Islet of Langerhans (tissue), 1 donor: ENCODE measurements around the gene MST1.
A peak's percentile ranks its signal among the peaks of the same experiment; 100 is the strongest.

Source experiments
- FAIRE-seq: peaks from one replicate; lab custom pipeline; 2011; peaks lifted over from hg19 to GRCh38; lab: Jason Lieb, UNC

Gene MST1

DNA sequence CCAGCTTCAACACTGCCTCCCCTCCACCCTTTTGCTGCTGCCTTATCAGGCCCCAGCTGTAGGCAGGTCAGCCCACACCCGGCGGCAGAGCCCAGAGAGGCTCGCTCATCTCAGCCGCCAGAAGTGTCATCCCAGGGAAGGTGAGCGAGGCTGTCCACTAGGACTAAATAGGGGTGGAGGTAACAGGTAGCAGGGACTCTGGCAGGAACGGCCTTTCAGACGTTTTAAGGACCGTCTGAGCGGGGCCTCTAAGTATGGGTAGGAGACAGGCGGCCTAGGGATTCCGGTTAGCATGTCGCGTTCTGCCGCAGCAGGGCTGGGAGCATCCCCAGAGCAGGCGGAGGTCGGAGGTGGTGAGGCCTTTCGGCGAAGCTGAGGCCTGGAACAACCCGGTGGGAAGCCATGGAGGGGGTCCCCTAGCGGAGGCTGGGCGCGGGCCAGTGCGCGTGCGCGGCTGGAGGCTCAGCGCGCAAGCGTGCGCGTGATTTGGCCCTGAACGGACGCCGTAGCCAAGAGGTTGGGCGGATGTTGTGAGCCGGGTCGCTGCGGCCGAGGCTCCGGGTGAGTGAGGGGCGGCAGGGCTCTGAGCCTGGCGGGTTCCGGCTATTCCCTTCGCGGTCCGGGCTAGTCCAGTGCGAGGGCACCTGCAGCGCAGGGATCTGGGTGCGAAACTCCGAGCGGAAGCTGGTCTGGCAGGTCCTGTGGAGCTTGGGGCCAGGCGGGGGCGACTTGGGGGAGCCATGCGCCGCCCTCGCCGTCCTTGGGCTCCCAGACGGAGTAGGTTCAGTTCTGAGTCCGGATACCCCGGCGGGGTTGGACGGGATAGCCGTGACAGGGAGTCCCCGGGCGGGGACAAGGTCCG lies at the start of gene MST1, which contains the start of gene RNF123:
TSS of gene MST1 (minus strand) at position 429 of the 862 bp plus-strand sequence. CDS start 783 bp downstream, outside the sequence.
TSS of gene RNF123 (plus strand) at position 512 of the 862 bp plus-strand sequence. CDS start 1,609 bp downstream, outside the sequence.
- FAIRE-seq: no peak

DNA sequence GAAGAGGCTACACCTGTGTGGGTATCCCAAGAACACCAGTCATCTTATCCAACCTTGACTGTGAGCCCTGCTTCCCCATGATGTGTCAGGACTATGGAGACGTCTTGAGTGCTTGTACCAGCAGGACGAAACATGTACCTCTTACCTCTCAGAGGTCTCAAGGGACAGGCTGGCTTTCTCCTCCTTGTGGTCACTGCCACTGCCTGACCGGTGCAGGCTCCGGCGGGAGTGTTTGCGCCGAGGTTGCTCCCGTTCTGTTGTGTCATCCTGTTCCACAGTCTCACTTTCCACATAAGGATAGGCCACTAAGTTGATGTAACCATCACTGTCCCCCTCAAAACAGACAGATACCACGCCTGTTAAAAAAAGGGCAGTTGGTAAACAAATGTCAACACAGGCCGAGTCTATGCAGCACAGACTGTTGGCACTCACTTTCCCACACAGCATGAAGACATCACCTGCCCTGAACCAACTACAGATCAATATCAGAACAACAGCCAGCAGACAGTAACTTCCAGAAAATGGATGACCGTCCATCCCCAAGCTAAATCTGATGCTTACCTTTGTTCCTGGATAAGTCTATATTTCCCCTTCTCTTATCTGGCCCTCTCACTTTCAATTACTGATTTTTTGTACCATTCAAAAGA lies 48.9 kb upstream of the MST1 start:
- FAIRE-seq: no peak

DNA sequence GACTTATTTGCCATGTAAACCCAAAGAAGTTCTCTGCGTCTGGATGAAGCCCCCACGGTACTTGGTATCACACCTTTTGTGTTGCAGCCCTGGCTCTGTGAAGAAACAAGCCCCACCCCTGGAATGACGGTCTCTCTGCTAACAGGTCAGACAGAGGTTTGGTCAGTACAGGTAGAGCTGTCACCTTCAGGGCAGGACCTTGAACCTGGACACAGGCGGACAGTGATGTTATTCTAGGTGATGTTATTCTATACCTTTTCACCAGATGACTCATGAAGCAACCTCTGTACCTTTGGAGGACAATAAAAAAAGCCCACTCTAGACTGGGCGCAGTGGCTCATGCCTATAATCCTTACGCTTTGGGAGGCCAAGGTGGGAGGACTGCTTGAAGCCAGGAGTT lies 45.5 kb upstream of the MST1 start:
- no peak for FAIRE-seq

DNA sequence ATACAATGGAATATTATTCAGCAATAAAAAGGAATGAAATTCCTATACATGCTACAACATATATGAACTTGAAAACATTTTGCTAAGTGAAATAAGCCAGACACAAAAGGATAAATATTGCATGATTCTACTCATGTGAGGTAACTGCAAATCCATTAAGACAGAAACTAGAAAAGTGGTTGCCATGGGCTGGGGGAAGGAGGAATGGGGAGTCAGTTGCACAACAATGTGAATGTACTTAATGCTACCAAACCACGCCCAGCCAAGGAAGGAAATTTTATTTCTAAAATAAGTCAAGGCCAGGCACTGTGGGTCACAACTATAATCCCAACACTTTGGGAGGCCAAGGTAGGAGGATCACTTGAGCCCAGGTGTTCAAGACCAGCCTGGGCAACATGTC lies 44.3 kb upstream of the MST1 start:
- no peak for FAIRE-seq

DNA sequence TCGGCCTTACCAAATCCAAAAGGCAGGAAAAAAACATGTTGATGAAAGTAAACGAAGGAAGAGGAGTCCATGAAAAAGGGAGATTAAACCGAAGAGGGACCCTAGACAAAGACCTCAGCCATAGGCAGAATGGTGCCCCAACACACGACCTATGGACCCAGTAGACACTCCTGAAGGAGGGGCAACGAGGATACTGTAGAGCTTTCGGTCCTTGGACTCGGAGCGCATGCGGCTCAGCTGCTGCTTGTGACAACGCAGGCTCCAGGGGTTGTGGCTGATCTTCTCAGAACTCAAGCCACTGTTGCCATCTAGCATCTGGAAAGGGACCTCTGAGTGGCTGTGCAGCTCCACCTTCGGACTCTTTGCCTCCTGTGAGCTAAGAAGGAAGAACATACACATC lies 43.3 kb upstream of the MST1 start:
- FAIRE-seq: no peak

DNA sequence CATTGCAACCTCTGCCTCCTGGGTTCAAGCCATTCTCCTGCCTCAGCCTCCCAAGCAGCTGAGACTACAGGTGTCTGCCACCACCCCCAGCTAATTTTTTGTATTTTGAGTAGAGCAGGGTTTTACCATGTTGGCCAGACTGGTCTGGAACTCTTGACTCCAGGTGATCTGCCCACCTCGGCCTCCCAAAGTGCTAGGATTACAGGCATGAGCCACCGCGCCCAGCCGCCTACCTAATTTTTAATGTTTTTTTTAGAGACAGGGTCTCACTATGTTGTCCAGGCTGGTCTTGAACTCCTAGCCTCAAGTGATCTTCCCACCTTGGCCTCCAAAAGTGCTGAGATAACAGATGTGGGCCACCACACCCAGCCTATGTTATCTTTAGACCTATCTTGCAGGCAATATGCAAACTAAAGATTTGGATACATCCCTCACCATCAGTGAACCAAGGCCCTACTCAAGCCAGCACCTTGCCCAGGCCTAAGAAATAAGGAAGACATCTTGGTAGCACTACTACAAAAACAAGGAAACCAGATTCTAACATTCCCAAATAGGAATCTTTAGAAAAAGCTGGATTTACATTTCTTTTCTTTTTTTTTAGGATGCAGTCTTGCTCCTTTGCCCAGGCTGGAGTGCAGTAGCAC lies 40.8 kb upstream of the MST1 start:
- no peak for FAIRE-seq

DNA sequence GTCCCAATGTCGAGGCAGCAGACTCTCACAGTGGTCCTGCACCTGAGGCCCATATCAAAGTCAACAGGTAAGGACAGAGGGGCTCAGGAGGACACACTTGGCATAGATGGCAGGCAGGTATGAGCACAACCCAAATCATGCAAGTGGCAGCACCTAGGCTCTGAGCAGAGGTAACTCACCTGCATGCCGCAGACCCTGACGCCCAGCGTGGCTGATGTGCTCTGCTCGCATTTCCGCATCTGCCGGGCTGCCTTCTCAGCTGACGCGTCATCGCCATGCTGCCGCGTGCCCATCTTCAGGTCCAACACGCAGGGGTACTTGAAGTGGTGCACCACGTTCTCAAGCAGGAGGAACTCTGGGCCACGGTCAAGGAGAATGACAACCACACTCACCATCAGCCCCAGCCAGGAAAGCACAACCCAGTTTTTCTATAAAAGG lies 38.7 kb upstream of the MST1 start:
- no peak for FAIRE-seq

DNA sequence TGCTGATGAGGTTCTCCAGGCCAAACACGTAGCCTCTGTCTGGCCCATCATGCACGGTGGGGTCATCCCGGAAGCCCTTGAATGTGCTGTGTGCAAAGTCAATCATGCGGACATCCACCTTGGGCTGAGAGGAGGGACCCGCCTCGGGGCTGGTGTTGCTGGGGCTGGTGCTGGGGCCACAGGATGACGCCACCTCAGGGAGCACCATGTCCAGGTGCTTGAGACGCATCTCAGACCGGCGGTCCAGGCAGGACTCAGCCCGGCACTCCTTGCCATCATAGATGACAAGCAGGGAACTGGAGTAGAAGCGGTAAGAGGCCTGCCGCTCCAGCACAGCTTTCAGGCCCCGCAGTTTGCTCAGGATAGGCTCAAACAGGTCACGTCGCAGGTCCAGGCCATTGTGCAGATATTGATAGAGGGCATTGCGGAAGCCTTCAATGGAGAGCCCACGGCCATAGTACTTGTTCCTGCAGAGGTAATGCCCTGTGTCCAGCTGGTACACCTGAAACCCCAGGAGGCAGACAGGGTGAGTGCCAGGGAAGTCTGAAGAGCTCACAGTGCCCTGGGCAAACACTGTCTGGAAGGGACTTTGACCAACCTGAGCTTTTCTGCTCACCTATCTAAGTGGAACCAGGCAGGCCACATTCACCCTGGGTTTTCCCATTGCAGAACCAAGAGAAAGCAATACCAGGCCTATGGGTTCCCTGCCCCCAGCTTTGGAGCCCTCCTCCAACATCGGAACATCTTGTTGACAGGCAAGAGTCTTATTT lies 38.1 kb upstream of the MST1 start:
- no peak for FAIRE-seq

DNA sequence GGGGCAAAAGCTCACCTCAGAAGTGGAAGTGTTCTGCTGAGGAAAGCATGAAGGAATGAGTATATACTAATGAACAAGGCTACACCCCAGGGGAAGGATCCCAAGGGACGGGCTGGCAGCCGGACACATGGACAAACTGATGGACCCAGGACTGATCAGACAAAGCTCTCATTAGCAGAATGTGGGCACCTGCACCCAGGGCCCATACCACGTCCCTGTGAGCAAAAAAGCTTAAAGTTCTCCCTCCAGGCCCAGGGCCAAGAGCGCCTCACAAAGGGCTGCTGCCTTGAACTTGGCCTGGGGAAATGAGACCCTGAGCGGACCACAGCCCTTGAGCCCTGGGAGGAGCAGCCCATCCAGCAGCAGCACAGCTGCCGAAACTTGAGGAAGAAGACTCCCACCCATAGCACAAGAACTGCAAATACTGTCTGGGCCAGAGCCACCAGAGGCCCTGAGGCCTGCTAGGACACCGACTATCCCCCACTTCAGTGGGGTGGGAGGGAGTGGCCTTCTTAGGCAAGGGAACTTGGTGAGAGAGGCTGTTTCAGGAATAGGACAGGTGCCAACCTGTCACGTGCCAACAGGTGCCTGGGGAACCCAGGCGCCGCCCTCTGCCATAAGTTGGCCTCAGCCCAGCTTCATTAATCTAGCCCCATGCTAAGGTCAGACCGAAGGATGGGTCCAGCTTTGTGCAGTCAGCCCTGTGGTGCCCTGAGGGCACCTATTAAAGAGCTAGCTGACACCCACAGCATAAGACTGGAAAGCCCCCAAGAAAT lies 36.8 kb upstream of the MST1 start:
- no peak for FAIRE-seq

DNA sequence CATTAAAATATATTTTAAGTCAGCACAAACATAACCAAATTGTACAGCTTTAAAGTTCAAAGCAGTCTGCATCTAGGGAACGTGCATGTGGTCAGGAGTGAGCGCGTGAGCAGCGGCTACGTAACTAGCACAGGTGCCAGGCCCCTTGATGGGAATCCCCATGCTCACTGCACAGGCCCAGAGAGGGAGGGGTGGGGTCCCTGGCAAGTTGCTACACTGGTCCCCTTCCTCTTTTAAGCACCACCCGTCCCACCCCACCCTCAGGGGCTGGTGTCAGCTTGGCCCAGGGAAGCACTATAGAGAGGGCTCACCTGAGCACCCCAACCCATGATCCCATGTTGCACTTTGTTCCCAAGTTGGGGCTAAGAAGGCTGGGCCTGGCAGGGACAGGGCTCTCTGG lies 35.3 kb upstream of the MST1 start:
- FAIRE-seq: no peak

DNA sequence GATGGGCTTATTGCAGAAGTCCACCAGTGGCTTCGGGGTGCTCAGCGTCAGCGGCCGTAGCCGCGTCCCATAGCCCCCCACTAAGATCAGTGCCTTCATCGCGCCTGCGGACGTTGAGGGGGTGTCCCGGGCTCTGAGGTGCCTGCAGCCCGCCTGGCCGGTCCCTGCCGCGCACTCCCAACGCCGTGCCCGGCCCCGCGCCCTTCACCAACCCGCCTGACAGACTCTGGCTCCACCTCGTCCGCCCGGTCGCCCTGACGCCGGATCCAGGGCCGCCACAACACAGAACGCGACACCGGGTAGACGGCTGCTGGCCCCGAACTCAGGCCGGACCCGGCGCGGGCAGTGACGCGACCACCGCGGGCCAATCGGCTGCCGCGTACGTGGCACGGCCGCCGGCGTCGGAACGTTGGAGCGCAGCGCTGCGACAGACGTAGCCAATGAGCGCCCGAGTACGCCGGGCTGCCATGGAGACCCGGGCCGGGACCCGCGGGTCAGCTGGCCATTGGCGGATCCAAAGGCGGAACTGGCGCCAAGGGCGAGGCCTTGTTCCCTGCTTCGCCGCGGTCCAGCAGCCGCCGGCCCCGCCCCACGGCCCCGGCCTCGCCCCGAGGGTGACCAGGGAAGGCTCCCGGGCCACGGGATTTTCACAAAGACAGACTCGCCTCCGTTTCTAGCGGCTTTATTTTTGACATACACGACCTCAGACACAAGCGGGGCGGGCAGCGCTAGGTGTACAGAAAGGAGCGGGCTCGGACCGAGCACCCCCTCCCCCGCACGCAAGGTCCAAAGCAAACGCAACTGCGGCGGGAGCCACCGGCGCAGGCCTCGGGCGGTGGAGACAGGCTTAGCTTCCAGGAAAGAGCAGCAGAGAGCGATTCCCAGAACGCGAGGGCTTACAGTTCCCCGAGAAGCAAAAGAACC lies 34.6 kb upstream of the MST1 start, which contains the start of gene GMPPB:
TSS of gene GMPPB (minus strand) at position 324 of the 924 bp plus-strand sequence. CDS start at position 99, 225 bp downstream.
- no peak for FAIRE-seq

DNA sequence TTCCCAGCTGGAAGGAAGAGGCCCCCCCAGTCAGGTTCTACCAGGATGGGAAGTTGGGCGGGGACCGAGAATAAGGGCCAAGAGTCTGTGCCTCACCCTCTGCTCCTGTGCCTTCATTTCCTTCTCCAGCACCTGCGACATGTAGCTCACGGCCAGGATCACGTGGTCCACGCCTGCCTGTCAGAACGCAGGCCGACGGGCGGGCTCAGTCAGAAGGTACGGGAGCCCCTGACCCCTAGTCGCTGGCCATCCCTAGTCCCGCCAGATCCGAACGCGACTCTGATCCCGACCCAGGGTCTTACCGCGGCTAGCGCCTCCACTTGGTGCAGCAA lies 34.0 kb upstream of the MST1 start:
- FAIRE-seq: no peak

DNA sequence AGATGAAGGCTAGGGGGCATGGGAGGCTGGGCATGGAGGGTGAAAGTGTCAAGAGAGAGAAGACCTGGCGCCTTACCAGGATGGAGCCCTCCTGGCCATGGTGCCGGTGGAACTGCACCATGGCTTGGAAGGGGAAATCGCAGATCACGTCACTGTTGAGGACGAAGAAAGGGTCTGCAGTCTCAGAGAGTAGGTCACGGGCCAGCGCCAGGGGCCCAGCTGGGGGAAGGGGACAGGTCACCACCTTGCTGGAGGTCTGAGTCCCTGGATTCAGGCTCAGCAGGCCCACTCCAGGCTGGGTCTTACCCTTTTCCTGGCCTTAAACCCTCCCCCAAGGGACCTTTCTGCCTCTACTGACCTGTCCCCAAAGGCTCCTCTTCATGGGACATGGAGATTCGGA lies 33.6 kb upstream of the MST1 start:
- FAIRE-seq: no peak

DNA sequence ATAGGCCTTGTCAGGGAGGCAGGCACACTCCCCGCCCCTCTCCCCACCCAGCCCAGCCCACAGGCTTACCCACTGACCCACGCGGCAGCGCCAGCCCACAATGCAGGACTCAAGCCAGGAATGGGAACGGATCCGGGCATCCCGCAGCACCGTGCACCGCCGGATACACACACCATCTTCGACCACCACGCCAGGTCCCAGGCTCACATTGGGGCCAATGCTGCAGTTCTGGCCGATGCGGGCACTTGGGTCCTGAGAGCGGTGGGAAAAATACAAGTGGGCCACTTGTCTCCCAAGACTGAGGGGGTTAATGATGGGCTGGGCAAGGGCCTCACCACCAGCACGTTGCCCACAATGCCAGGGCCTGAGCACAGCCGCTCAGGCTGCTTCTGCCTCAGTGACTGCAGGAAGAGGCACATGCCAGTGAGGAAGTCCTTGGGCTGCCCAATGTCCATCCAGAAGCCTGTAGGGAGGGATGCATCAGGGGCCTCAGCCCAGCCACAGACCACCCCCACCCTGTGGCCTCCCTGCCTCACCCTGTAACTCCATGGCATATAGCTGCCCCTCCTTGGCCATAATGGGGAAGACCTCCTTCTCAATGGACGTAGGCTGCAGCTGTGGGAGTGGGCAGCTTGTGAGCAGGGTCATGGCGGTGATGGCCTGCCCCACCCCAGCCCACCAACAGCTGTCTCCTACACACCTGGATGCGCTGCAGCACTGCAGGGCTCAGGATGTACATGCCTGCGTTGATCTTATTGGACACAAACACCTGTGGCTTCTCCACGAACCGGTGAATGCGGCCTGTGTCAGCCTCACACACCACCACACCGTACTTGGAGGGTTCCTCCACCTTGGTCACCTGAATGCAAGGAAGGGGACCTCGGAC lies 32.9 kb upstream of the MST1 start:
- FAIRE-seq: no peak

DNA sequence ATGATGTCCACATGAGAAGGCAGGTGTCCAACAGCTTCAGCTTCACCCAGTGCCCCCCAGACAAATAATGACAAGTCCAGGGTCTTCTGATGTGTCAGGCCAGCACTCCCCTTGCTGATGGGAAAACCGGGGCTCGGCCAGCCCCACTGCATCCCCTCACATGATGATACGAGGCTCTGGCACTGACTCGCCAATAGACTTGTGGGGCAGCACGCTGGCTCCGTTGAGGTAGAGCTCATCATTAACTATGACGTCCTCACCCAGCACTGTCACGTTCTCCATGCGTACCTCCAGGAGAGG lies 32.3 kb upstream of the MST1 start:
- no peak for FAIRE-seq

DNA sequence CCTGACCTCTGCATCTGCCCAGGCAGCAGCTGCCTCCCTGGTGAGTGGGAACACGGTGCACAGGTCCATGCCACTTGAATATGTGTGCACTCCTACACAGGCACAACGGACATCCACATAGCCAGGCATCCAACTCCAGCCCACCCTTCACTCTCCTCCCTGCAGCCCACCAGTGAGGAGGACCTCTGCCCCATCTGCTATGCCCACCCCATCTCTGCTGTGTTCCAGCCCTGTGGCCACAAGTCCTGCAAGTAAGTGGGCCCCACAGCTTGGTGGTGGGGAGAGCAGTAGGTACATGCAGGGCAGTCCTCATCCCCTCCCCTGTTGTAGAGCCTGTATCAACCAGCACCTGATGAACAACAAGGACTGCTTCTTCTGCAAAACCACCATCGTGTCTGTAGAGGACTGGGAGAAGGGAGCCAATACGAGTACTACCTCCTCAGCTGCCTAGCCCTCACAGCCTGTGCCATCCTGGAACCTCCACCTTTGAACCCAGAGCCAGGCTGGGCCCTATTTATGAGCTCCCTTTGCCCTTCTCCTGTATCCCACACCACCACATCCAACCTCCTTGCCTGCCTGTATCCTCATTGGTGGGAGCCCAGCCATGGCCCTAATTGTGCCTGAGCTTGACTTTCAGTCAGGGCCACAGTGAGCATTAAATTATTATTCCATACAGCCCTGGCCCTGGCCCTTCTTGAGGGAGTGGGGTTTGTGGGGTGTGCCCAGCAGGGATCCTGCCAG lies 31.8 kb upstream of the MST1 start:
- no peak for FAIRE-seq

DNA sequence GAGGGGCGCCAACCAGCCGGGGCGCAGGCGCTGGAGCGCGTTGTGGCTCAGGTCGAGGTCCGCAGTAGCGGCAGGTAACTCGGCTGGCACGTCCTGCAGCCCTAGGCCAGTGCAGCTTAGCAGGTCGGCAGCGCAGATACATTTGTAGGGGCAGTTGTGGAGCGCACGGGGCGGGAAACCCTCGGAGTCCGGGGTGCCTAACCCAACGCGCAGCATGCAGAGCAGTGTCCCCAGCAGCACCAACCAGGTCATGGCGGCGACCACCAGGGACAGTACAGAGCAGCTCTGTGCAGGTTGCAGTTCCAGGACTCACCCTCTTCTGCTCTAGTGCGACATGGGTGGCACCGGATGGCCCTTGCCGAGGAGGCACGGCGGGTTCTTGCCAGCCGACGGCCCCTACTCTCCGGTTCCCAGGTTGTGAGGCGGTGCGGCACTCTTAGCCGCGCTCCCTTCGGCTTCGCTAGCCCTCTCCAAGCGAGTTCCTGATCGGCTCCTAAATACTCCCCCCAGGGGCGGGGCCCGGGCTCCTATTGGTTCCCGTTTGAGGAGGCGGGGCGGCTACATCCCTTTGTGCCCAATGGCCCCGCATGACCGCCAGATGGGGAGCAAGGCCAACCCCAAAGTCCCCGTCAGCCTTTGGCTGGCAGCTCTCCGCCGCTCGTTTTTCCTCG lies 30.1 kb upstream of the MST1 start, which contains the start of gene AMIGO3:
TSS of gene AMIGO3 (minus strand) at position 471 of the 671 bp plus-strand sequence. CDS start at position 252, 219 bp downstream.
- peak; percentile 60 for FAIRE-seq

DNA sequence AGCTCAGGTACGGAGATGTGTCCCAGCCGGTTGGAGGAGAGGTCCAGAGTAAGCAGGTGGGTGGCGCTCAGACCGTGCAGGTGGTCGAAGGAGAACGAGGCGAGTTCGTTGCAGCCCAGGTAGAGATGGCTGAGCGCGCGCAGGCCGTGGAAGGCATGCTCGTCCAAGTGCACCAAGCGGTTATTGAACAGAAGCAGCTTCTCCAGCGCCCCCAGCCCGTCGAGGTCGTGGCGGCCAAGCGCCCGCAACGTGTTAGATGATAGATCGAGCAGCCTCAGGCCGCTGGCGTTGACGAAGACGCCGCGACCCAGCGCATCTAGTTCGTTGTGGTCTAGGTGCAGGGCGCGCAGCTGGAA lies 29.6 kb upstream of the MST1 start:
- FAIRE-seq: no peak
